B cell (primary cell): Measurements from ENCODE around the gene GPD1. TPM values are rescaled to one million over a fixed set of nuclear protein-coding genes. Genes with fewer than 3 reads are reported as not detected.

Experiments
- ATAC-seq: fragments of 200-7000 bp; cut with Tn5 transposase; one replicate; pipeline ENCODE4 v1.10.0; 2021; ENCODE audit warnings: low read depth, mild to moderate bottlenecking, moderate number of reproducible peaks, moderate library complexity
- CTCF ChIA-PET: fragments of 350-600 bp; sonication (Branson Sonifier 250); formaldehyde crosslinking; loops from one replicate; lab custom pipeline; 2021; ENCODE audit warnings: antibody characterized with exemption, inconsistent platforms; lab: Charles Lee
- POLR2A ChIA-PET: fragments of 350-600 bp; sonication (Branson Sonifier 250); formaldehyde crosslinking; loops from one replicate; lab custom pipeline; 2021; ENCODE audit warnings: antibody characterized with exemption; lab: Charles Lee
- DNase-seq: peaks from one replicate; pipeline ENCODE4 v3.0.0; 2013
- H2AFZ ChIP-seq: 2 replicates; pipeline ENCODE4 v1.6.1; 2012; ENCODE audit warnings: mild to moderate bottlenecking, low read depth, low read length; ENCODE audit not compliant: insufficient read depth, poor library complexity, severe bottlenecking
- H3K27ac ChIP-seq, 2 donors: 1 replicate in 1 of 2; 2 replicates in 1 of 2; pipeline ENCODE4 v1.5.1; 2012 to 2013; ENCODE audit warnings: low read length in 2 of 2, mild to moderate bottlenecking in 2 of 2, moderate library complexity in 1 of 2
- H3K27me3 ChIP-seq, 4 experiments: fragments of 200-600 bp in 1 of 4; sonication (generic) in 1 of 4; replicated peaks in 1 of 4; 1 replicate in 2 of 4; 2 replicates in 2 of 4; pipeline versions ENCODE4 v1.6.1 to v1.7.0; 2013 to 2016; ENCODE audit warnings: low read length in 3 of 4, mild to moderate bottlenecking in 2 of 4, mixed read lengths in 1 of 4, moderate library complexity in 1 of 4; ENCODE audit not compliant: insufficient read depth in 4 of 4, control insufficient read depth in 3 of 4; ENCODE audit errors: control extremely low read depth in 1 of 4
- H3K36me3 ChIP-seq, 2 experiments: replicated peaks in 1 of 2; 1 replicate in 1 of 2; 2 replicates in 1 of 2; pipeline versions ENCODE4 v1.6.1 to v1.7.1; 2013; ENCODE audit warnings: low read length in 1 of 2; ENCODE audit not compliant: insufficient read depth in 2 of 2, control insufficient read depth in 1 of 2; ENCODE audit errors: control extremely low read depth in 1 of 2, extremely low read depth in 1 of 2
- H3K4me1 ChIP-seq, 2 donors: fragments of 200-600 bp in 1 of 2; sonication (generic) in 1 of 2; 1 replicate in 1 of 2; 2 replicates in 1 of 2; pipeline versions ENCODE4 v1.5.1 to v1.6.1; 2013 to 2017; ENCODE audit warnings: low read length in 2 of 2; ENCODE audit not compliant: control insufficient read depth in 2 of 2, insufficient read depth in 2 of 2
- H3K4me2 ChIP-seq: replicated peaks from 2 replicates; pipeline ENCODE3; 2012; ENCODE audit warnings: mild to moderate bottlenecking, low read depth, low read length; ENCODE audit not compliant: poor library complexity, severe bottlenecking
- H3K4me3 ChIP-seq, 5 experiments: fragments of 200-600 bp in 1 of 5; sonication (generic) in 1 of 5; 1 replicate in 3 of 5; 2 replicates in 2 of 5; pipeline versions ENCODE4 v1.5.1 to v1.7.0; 2011 to 2016; ENCODE audit warnings: low read length in 4 of 5, mild to moderate bottlenecking in 4 of 5, low read depth in 2 of 5, control low read depth in 1 of 5, moderate library complexity in 1 of 5; ENCODE audit not compliant: insufficient read depth in 1 of 5; ENCODE audit errors: control extremely low read depth in 1 of 5, extremely low read depth in 1 of 5
- H3K79me2 ChIP-seq: fragments of 200-600 bp; sonication (generic); one replicate; pipeline ENCODE4 v1.6.0; 2016; ENCODE audit warnings: low read length; ENCODE audit not compliant: control insufficient read depth, insufficient read depth
- H3K9ac ChIP-seq: fragments of 200-600 bp; sonication (generic); 2 replicates; pipeline ENCODE4 v1.6.1; 2017; ENCODE audit warnings: mild to moderate bottlenecking, low read length, moderate library complexity
- H3K9me3 ChIP-seq, 3 donors: one replicate each; pipeline versions ENCODE4 v1.6.1 to v1.7.1; 2013; ENCODE audit warnings: low read length in 2 of 3; ENCODE audit not compliant: control insufficient read depth in 2 of 3, insufficient read depth in 1 of 3; ENCODE audit errors: control extremely low read depth in 1 of 3
- H4K20me1 ChIP-seq: 2 replicates; pipeline ENCODE4 v1.6.0; 2012; ENCODE audit warnings: mild to moderate bottlenecking, low read length; ENCODE audit not compliant: insufficient read depth, control insufficient read depth, poor library complexity, severe bottlenecking
- H3K27ac Mint-ChIP-seq: one replicate; pipeline ENCODE4 v1.8.0; 2021; ENCODE audit warnings: mixed read lengths
- H3K27me3 Mint-ChIP-seq: one replicate; pipeline ENCODE4 v1.8.0; 2021; ENCODE audit warnings: mixed read lengths
- H3K4me1 Mint-ChIP-seq: one replicate; pipeline ENCODE4 v1.8.0; 2021; ENCODE audit warnings: mixed read lengths
- H3K4me3 Mint-ChIP-seq: one replicate; pipeline ENCODE4 v1.8.0; 2021; ENCODE audit warnings: mixed read lengths
- H3K9me3 Mint-ChIP-seq: one replicate; pipeline ENCODE4 v1.8.0; 2022; ENCODE audit warnings: mixed read lengths; ENCODE audit not compliant: insufficient read depth
- EZH2 ChIP-seq: IDR thresholded peaks from 2 replicates; pipeline ENCODE4 v1.6.1; 2012; ENCODE audit warnings: borderline replicate concordance, low read depth, mild to moderate bottlenecking, moderate library complexity, low read length; ENCODE audit not compliant: insufficient read depth, poor library complexity, severe bottlenecking
- WGBS: methylation state at CpG from one replicate; pipeline ENCODE4 v1.1.5; 2013; ENCODE audit warnings: missing lambda C conversion rate; ENCODE audit not compliant: insufficient coverage; 5-methylcytosine and 5-hydroxymethylcytosine counted together
- intact Hi-C: fragments of 100-400 bp; cut with micrococcal nuclease; formaldehyde crosslinking; loops from one replicate; pipeline ENCODE4 v1.10.0; 2022
- polyA plus RNA-seq: library from polyadenylated mRNA; depleted of rRNA; stranded (reverse); fragments of >200 nt; gene quantifications from 2 replicates; pipeline ENCODE4 v1.2.3, GENCODE V29; 2012
- total RNA-seq, 2 donors: library from RNA; stranded (reverse); fragments of 120-200 nt in 1 of 2; gene quantifications; 1 replicate in 1 of 2; 2 replicates in 1 of 2; pipeline versions ENCODE4 v1.2.3 to v1.2.4, GENCODE V29; 2013 to 2022
- TF ChIP-seq, protein P1 (sequence below): fragments of 200-600 bp; IDR thresholded peaks from one replicate; pipeline ENCODE4 v1.8.0; 2022; ENCODE audit warnings: antibody characterized with exemption, mild to moderate bottlenecking

GPD1 gene
- total and polyA plus RNA-seq, 2 donors (not counting 1 experiment from before 2014, with no cell fraction given), result 0.54 to 1.1 TPM

DNA sequence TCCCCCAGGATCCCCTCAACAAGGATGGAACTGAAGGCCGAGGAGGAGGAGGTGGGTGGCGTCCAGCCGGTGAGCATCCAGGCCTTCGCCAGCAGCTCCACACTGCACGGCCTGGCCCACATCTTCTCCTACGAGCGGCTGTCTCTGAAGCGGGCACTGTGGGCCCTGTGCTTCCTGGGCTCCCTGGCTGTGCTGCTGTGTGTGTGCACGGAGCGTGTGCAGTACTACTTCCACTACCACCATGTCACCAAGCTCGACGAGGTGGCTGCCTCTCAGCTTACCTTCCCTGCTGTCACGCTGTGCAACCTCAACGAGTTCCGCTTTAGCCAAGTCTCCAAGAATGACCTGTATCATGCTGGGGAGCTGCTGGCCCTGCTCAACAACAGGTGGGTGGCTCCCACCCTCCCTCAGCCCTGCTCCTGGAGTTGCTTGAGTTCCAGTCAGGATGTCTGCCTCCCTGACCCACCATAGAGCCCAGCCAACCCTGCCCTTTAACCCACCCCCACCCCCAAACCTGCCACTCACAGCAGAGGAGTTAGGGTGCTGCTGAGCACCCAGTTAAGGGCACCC lies 45.0 kb upstream of the GPD1 start:
- ATAC-seq (no peak), DNase-seq (no peak)
- H2AFZ ChIP-seq, result no peak overlapping the region
- H3K4me3 Mint-ChIP-seq, result peak overlapping the region; percentile 70
- 94% methylated on average over 15 of the region's 15 CpGs for WGBS
- H3K4me1 ChIP-seq, result peaks cover 22 to 23% of the 10 kb centered on the region in 2 donors
- peaks cover 0 to 4% (median 0%) of the 10 kb centered on the region in 3 donors for H3K9me3 ChIP-seq
- peaks cover 0 to 50% (median 16%) of the 10 kb centered on the region in 4 experiments for H3K27me3 ChIP-seq
- intact Hi-C loops, result loop anchor here (5.0 kb wide), 1 partner anchor 192 kb away; no protein-coding TSS in a partner anchor
- no peak overlapping the region for H3K4me2 ChIP-seq
- peaks cover 57% of the 10 kb centered on the region for H3K27me3 Mint-ChIP-seq
- ChIA-PET CTCF (interaction anchor here (0.6 to 4.2 kb wide), 5 partner anchors 12 to 117 kb away, joined by 3 to 23 read pairs (median 3); partner anchors contain the start of gene SMARCD1), POLR2A (no interaction called here)
- H3K27ac Mint-ChIP-seq, result no peak overlapping the region
- H3K9me3 Mint-ChIP-seq, result no peaks in the 10 kb centered on the region
- no peak overlapping the region for H3K27ac ChIP-seq
- H3K79me2 ChIP-seq, result no peaks in the 10 kb centered on the region
- H3K36me3 ChIP-seq, result no peaks in the 10 kb centered on the region
- TF ChIP-seq, protein P1, sequence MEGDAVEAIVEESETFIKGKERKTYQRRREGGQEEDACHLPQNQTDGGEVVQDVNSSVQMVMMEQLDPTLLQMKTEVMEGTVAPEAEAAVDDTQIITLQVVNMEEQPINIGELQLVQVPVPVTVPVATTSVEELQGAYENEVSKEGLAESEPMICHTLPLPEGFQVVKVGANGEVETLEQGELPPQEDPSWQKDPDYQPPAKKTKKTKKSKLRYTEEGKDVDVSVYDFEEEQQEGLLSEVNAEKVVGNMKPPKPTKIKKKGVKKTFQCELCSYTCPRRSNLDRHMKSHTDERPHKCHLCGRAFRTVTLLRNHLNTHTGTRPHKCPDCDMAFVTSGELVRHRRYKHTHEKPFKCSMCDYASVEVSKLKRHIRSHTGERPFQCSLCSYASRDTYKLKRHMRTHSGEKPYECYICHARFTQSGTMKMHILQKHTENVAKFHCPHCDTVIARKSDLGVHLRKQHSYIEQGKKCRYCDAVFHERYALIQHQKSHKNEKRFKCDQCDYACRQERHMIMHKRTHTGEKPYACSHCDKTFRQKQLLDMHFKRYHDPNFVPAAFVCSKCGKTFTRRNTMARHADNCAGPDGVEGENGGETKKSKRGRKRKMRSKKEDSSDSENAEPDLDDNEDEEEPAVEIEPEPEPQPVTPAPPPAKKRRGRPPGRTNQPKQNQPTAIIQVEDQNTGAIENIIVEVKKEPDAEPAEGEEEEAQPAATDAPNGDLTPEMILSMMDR, result no peak
- TF ChIP-seq EZH2, result no peak
- no peaks in the 10 kb centered on the region for H4K20me1 ChIP-seq
- no peak overlapping the region for H3K4me3 ChIP-seq
- peaks cover 19% of the 10 kb centered on the region for H3K4me1 Mint-ChIP-seq
- H3K9ac ChIP-seq, result no peak overlapping the region

GRCh38 chr12:50059440-50060119 lies 44.2 kb upstream of the GPD1 start:
- 38% methylated on average over 11 of the region's 12 CpGs for WGBS
- Histone ChIP-seq H3K36me3 (no peaks in the 10 kb centered on the region), H3K27me3 (peaks cover 0 to 52% (median 16%) of the 10 kb centered on the region in 4 experiments), H3K9me3 (peaks cover 0 to 4% (median 0%) of the 10 kb centered on the region in 3 donors), H3K4me2 (no peak overlapping the region), H4K20me1 (no peaks in the 10 kb centered on the region), H3K9ac (no peak overlapping the region), H3K27ac (no peak overlapping the region), H2AFZ (peak overlapping the region; percentile 4), H3K79me2 (no peaks in the 10 kb centered on the region), H3K4me3 (no peak overlapping the region), H3K4me1 (peaks cover 22 to 23% of the 10 kb centered on the region in 2 donors)
- intact Hi-C loops, result loop anchor here (5.0 kb wide), 1 partner anchor 192 kb away; no protein-coding TSS in a partner anchor
- no peaks in the 10 kb centered on the region for H3K9me3 Mint-ChIP-seq
- CTCF ChIA-PET, result interaction anchor here (1.0 to 4.2 kb wide), 6 partner anchors 11 to 93 kb away, joined by 3 to 23 read pairs (median 8); partner anchors contain the start of gene SMARCD1
- no peak for DNase-seq
- peaks cover 19% of the 10 kb centered on the region for H3K4me1 Mint-ChIP-seq
- POLR2A ChIA-PET, result no interaction called here
- H3K4me3 Mint-ChIP-seq, result no peak overlapping the region
- ATAC-seq, result no peak
- TF ChIP-seq, protein P1, result no peak
- TF ChIP-seq EZH2, result no peak
- peaks cover 59% of the 10 kb centered on the region for H3K27me3 Mint-ChIP-seq
- H3K27ac Mint-ChIP-seq, result no peak overlapping the region
